ENCODE data around the gene ARMH1.

DNA sequence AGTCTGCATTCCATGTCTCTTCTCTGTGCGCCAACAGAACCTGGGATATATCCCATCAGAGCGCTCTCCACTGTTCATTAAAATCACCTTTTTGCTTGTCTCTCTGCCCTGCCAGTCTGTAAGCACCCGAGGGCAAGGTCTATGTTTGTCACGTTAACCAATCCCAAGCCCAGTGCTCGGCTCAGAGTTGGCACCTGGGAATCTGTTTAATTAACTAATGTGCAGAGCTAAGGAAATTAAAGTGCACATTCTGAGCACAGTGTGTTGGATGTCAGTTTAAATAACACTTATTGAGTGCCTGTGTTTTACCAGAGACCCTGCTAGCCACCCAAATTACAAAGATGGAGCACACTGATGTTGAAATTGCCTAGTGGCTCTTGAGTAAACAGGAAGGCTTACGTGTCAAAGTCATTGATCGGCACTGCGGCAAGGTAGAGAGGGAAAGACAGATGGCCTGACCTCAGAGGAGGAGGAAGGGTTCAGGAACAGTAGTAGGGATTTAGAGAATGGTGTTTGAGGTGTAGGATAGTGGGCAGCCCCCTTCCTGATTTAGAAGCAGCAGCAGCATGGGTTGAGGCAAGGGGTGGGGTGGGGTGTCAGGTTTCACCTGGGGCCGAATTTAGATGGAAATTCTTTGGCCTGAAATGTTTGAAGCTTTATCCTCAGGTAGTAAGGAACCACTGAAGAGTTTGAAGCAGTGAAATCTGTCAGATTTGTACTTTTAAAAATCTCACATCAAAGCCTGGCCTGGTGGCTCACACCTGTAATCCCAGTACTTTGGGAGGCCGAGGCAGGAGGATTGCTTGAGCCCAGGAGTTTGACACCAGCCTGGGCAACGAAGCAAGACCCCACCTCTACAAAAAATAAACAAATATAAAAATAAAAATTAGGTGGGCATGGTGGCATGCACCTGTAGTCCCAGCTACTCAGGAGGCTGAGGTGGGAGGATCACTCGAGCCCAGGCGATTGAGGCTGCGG lies 7.7 kb downstream of the ARMH1 start:
- TF ChIP-seq, protein P1, sequence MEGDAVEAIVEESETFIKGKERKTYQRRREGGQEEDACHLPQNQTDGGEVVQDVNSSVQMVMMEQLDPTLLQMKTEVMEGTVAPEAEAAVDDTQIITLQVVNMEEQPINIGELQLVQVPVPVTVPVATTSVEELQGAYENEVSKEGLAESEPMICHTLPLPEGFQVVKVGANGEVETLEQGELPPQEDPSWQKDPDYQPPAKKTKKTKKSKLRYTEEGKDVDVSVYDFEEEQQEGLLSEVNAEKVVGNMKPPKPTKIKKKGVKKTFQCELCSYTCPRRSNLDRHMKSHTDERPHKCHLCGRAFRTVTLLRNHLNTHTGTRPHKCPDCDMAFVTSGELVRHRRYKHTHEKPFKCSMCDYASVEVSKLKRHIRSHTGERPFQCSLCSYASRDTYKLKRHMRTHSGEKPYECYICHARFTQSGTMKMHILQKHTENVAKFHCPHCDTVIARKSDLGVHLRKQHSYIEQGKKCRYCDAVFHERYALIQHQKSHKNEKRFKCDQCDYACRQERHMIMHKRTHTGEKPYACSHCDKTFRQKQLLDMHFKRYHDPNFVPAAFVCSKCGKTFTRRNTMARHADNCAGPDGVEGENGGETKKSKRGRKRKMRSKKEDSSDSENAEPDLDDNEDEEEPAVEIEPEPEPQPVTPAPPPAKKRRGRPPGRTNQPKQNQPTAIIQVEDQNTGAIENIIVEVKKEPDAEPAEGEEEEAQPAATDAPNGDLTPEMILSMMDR (IDR thresholded peaks at IDR 0.05; ENCODE audit: poor library complexity): no peak
- TF ChIP-seq EZH2 (IDR thresholded peaks at IDR 0.05; ENCODE audit: borderline replicate concordance): no peak

All from hepatocyte (in vitro differentiated cells).